GM13976 (cell line): ENCODE results near the gene TMEM108.

Experiments used
- DNase-seq: peaks from one replicate; pipeline ENCODE4 v3.0.0; 2012; ENCODE audit warnings: low spot score
- CTCF ChIP-seq: IDR thresholded peaks from 2 replicates; pipeline ENCODE4 v1.5.1; 2012; ENCODE audit warnings: borderline replicate concordance, mild to moderate bottlenecking; ENCODE audit not compliant: insufficient read depth; ENCODE audit errors: extremely low read depth, missing control alignments, control extremely low read depth
- in situ Hi-C: fragments of 300-500 bp; cut with MboI; formaldehyde crosslinking; loops from one replicate; pipeline ENCODE4 v1.12.0; 2022; ENCODE audit warnings: low sequenced_read_pairs, mixed read lengths, inconsistent platforms; ENCODE audit not compliant: unreplicated experiment

The TMEM108 gene

GRCh38 chr3:133016838-133017309, 21.3 kb upstream of the TMEM108 start:
- TF ChIP-seq CTCF = no peak
- DNase-seq = no peak
- in situ Hi-C loops = no loop called here

- DNase-seq = no peak
- TF ChIP-seq CTCF = no peak
- in situ Hi-C loops = no loop called here
These were observed 19.3 kb upstream of the TMEM108 start for GRCh38 chr3:133018921-133019320.

GRCh38 chr3:133021206-133021605, 17.0 kb upstream of the TMEM108 start:
- no peak for TF ChIP-seq CTCF
- DNase-seq = no peak
- in situ Hi-C loops = no loop called here

- no peak for DNase-seq
- in situ Hi-C loops = no loop called here
These were observed 14.8 kb upstream of the TMEM108 start for GRCh38 chr3:133023362-133023761.

GRCh38 chr3:133025546-133025945, 12.6 kb upstream of the TMEM108 start:
- TF ChIP-seq CTCF = no peak
- in situ Hi-C loops = loop anchor here (25.0 kb wide), 2 partner anchors 288 to 362 kb away; no protein-coding TSS in a partner anchor
- DNase-seq = no peak

More at GRCh38 chr3:133023362-133023761, 14.8 kb upstream of the TMEM108 start:
- TF ChIP-seq CTCF = no peak

- no peak for DNase-seq
- in situ Hi-C loops = loop anchor here (25.0 kb wide), 2 partner anchors 295 to 355 kb away; no protein-coding TSS in a partner anchor
- TF ChIP-seq CTCF = no peak
These were observed 5.9 kb upstream of the TMEM108 start for GRCh38 chr3:133032301-133032700.
